Spleen (tissue), 11 donors: ENCODE data around the gene LRRTM4. TPM values are rescaled to one million over a fixed set of nuclear protein-coding genes. Genes with fewer than 3 reads are reported as not detected.

Source experiments
- DNase-seq: peaks from one replicate; pipeline ENCODE4 v3.0.0-alpha.2; 2020
- H3K27ac ChIP-seq, 8 donors: fragments of 200-600 bp; sonication (generic) in 7 of 8; 1 replicate in 4 of 8; 2 replicates in 4 of 8; pipeline versions ENCODE4 v1.5.0 to v1.8.0; 2016 to 2021; ENCODE audit warnings: inconsistent platforms in 4 of 8, mild to moderate bottlenecking in 4 of 8, moderate library complexity in 1 of 8
- H3K27me3 ChIP-seq, 7 donors: fragments of 200-600 bp; sonication (generic) in 6 of 7; replicated peaks in 1 of 7; 1 replicate in 4 of 7; 2 replicates in 3 of 7; pipeline versions ENCODE4 v1.5.0 to v1.8.0; 2016 to 2021; ENCODE audit warnings: inconsistent platforms in 3 of 7, mild to moderate bottlenecking in 1 of 7
- H3K36me3 ChIP-seq, 6 donors: fragments of 200-600 bp; sonication (generic) in 5 of 6; 1 replicate in 4 of 6; 2 replicates in 2 of 6; pipeline versions ENCODE4 v1.5.0 to v1.8.0; 2016 to 2021; ENCODE audit warnings: inconsistent platforms in 2 of 6
- H3K4me1 ChIP-seq, 6 donors: fragments of 200-600 bp; sonication (generic) in 5 of 6; 1 replicate in 3 of 6; 2 replicates in 3 of 6; pipeline versions ENCODE4 v1.5.0 to v1.8.0; 2016 to 2021; ENCODE audit warnings: inconsistent platforms in 3 of 6
- H3K4me3 ChIP-seq, 8 donors: fragments of 200-600 bp; sonication (generic) in 7 of 8; 1 replicate in 4 of 8; 2 replicates in 4 of 8; pipeline versions ENCODE4 v1.5.0 to v1.8.0; 2016 to 2021; ENCODE audit warnings: inconsistent platforms in 4 of 8, mild to moderate bottlenecking in 4 of 8, moderate library complexity in 2 of 8
- H3K9me3 ChIP-seq, 8 donors: fragments of 200-600 bp; sonication (generic) in 7 of 8; 1 replicate in 4 of 8; 2 replicates in 4 of 8; pipeline versions ENCODE4 v1.5.0 to v1.8.0; 2016 to 2021; ENCODE audit warnings: inconsistent platforms in 4 of 8
- CTCF ChIP-seq, 11 experiments: fragments of 200-600 bp in 7 of 11; fragments of 450-650 bp in 4 of 11; sonication (generic) in 4 of 11; IDR thresholded peaks in 8 of 11; conservative IDR thresholded peaks in 3 of 11; 1 replicate in 7 of 11; 2 replicates in 4 of 11; pipeline versions ENCODE4 v1.4.0 to v1.8.0; 2016 to 2021; ENCODE audit warnings: antibody characterized with exemption in 11 of 11, inconsistent platforms in 4 of 11, mild to moderate bottlenecking in 1 of 11
- POLR2A ChIP-seq, 3 donors: fragments of 450-650 bp; IDR thresholded peaks; one replicate each; pipeline ENCODE4 v1.5.1; 2017; ENCODE audit warnings: antibody characterized with exemption in 3 of 3, mild to moderate bottlenecking in 1 of 3
- POLR2AphosphoS5 ChIP-seq, 3 donors: sonication (generic); formaldehyde crosslinking; IDR thresholded peaks; one replicate each; pipeline ENCODE4 v1.5.1; 2017; ENCODE audit warnings: antibody characterized with exemption in 3 of 3
- WGBS, 5 donors: extraction: QIAGEN DNeasy Blood & Tissue Kit in 3 of 5; methylation state at CpG; one replicate each; pipeline versions ENCODE4 v1.1.5 to v1.1.7; 2013 to 2018; 5-methylcytosine and 5-hydroxymethylcytosine counted together
- intact Hi-C: fragments of 100-400 bp; cut with DNase I; formaldehyde crosslinking; loops from one replicate; pipeline ENCODE4 v1.15.0; 2023; ENCODE audit warnings: low total_unique reads
- polyA plus RNA-seq, 3 donors: library from polyadenylated mRNA; stranded (reverse); fragments of 200-250 nt; gene quantifications; one replicate each; pipeline ENCODE4 v1.2.1, GENCODE V29; 2013
- total RNA-seq, 7 donors: library from RNA; depleted of rRNA in 3 of 7; stranded (reverse); fragments of >200 nt in 3 of 7; fragmentation: NEBNext Ultra II Directional in 4 of 7; extraction: Animal tissue kit (Norgen Biotek cat#: 25700) in 4 of 7; gene quantifications; one replicate each; pipeline versions ENCODE4 v1.1.0 to v1.2.1, GENCODE V29; 2016 to 2021
- donor health status: healthy with polysubstance abuse.
- donor health status: DM: no; HTN: no; CAD: no; lungs with moderate emphysema.
- donor health status: DM: no; HTN: no; CAD: no.
- donor health status: Bipolar disorder and iron deficiency.
- donor health status: healthy.
- donor health status: DM: no; HTN: no; CAD: no.
- donor health status: DM: yes; HTN: yes; CAD: no.

LRRTM4 gene
- total and polyA plus RNA-seq, 10 donors, result 0.03 to 0.33 (median 0.14) TPM; not detected in 5

- no peak for DNase-seq
- H3K27ac ChIP-seq, result no peak overlapping the region
- intact Hi-C loops, result no loop called here
- H3K9me3 ChIP-seq, result no peaks in the 10 kb centered on the region
- H3K4me1 ChIP-seq, result no peaks in the 10 kb centered on the region
- TF ChIP-seq POLR2A (IDR thresholded peaks at IDR 0.05) (no peak), CTCF (IDR thresholded peaks at IDR 0.05 in 8 of 11, conservative IDR thresholded peaks at IDR 0.05 in 3 of 11) (no peak), POLR2AphosphoS5 (IDR thresholded peaks at IDR 0.05) (no peak)
- H3K4me3 ChIP-seq, result no peak overlapping the region
- H3K36me3 ChIP-seq, result no peaks in the 10 kb centered on the region
- 57 to 88% (median 82%) methylated on average over 3 of the region's 3 CpGs for WGBS, 5 donors
- H3K27me3 ChIP-seq, result no peaks in the 10 kb centered on the region
These were observed 512.9 kb downstream of the LRRTM4 start for GRCh38 chr2:77009307-77009706.

- Histone ChIP-seq H3K4me1 (no peaks in the 10 kb centered on the region), H3K9me3 (no peaks in the 10 kb centered on the region), H3K4me3 (no peak overlapping the region), H3K36me3 (no peaks in the 10 kb centered on the region), H3K27me3 (no peaks in the 10 kb centered on the region), H3K27ac (no peak overlapping the region)
- DNase-seq, result no peak
- TF ChIP-seq POLR2A (IDR thresholded peaks at IDR 0.05) (no peak), POLR2AphosphoS5 (IDR thresholded peaks at IDR 0.05) (no peak), CTCF (IDR thresholded peaks at IDR 0.05 in 8 of 11, conservative IDR thresholded peaks at IDR 0.05 in 3 of 11) (no peak)
- intact Hi-C loops, result no loop called here
- 5 to 19% (median 10%) methylated on average over 1 of the region's 1 CpG for WGBS, 5 donors
These were observed 513.3 kb downstream of the LRRTM4 start for GRCh38 chr2:77008853-77009252.

GRCh38 chr2:77007686-77008085 is 514.5 kb downstream of the LRRTM4 start:
- Histone ChIP-seq H3K9me3 (no peaks in the 10 kb centered on the region), H3K4me1 (no peaks in the 10 kb centered on the region), H3K4me3 (no peak overlapping the region), H3K27me3 (no peaks in the 10 kb centered on the region), H3K36me3 (no peaks in the 10 kb centered on the region), H3K27ac (no peak overlapping the region)
- no peak for TF ChIP-seq CTCF (IDR thresholded peaks at IDR 0.05 in 8 of 11, conservative IDR thresholded peaks at IDR 0.05 in 3 of 11)
- no peak for TF ChIP-seq POLR2A (IDR thresholded peaks at IDR 0.05)
- no peak for TF ChIP-seq POLR2AphosphoS5 (IDR thresholded peaks at IDR 0.05)
- WGBS, 5 donors, result 63 to 78% (median 73%) methylated on average over 2 of the region's 2 CpGs
- DNase-seq, result no peak
- intact Hi-C loops, result no loop called here

- 60 to 90% (median 88%) methylated on average over 2 of the region's 2 CpGs for WGBS, 5 donors
These were observed 516.7 kb downstream of the LRRTM4 start for GRCh38 chr2:77005522-77005921.

More at GRCh38 chr2:77005522-77005921, 516.7 kb downstream of the LRRTM4 start:
- TF ChIP-seq CTCF (IDR thresholded peaks at IDR 0.05 in 8 of 11, conservative IDR thresholded peaks at IDR 0.05 in 3 of 11) (no peak), POLR2AphosphoS5 (IDR thresholded peaks at IDR 0.05) (no peak), POLR2A (IDR thresholded peaks at IDR 0.05) (no peak)
- H3K27me3 ChIP-seq, result no peaks in the 10 kb centered on the region
- no peaks in the 10 kb centered on the region for H3K36me3 ChIP-seq
- no peaks in the 10 kb centered on the region for H3K4me1 ChIP-seq
- H3K27ac ChIP-seq, result no peak overlapping the region
- no peak for DNase-seq
- H3K4me3 ChIP-seq, result no peak overlapping the region
- no peaks in the 10 kb centered on the region for H3K9me3 ChIP-seq
- intact Hi-C loops, result no loop called here
